A549 (cell line): Measurements from ENCODE around the gene TTC16. TPM values are rescaled to one million over a fixed set of nuclear protein-coding genes. Genes with fewer than 3 reads are reported as not detected.

ENCODE experiments used
- ATAC-seq, 2 experiments: fragments of 200-7000 bp in 1 of 2; fragments of >200 bp in 1 of 2; cut with Nextera tagmentation in 1 of 2; cut with Tn5 transposase in 1 of 2; 3 replicates each; pipeline versions ENCODE4 v1.8.0 to v1.9.1; 2018 to 2020; ENCODE audit warnings: mild to moderate bottlenecking in 1 of 2, moderate library complexity in 1 of 2
- CTCF ChIA-PET: fragments of 300-600 bp; sonication (Branson Sonifier 250); formaldehyde crosslinking; extraction: SDS; loops from one replicate; lab custom pipeline; 2021; ENCODE audit warnings: antibody characterized with exemption, inconsistent platforms; lab: Yijun Ruan, JAX
- POLR2A ChIA-PET: fragments of 350-600 bp; formaldehyde crosslinking; extraction: SDS; loops from one replicate; lab custom pipeline; 2021; ENCODE audit warnings: antibody characterized with exemption, inconsistent platforms; lab: Yijun Ruan, JAX
- DNase-seq, 2 experiments: peaks; one replicate each; pipeline versions ENCODE4 v3.0.0 to v3.0.0-alpha.2; 2011 to 2016; ENCODE audit warnings: low read depth in 1 of 2, low spot score in 1 of 2
- FAIRE-seq: peaks from 2 replicates; lab custom pipeline; 2011; peaks lifted over from hg19 to GRCh38; lab: Jason Lieb, UNC
- H3K27ac ChIP-seq, 2 experiments: fragments of >200 bp; sonication (Bioruptor Twin); formaldehyde crosslinking; 3 replicates each; pipeline ENCODE4 v1.5.1; 2016 to 2017
- H3K4me1 ChIP-seq: fragments of >200 bp; sonication (Bioruptor Twin); formaldehyde crosslinking; 3 replicates; pipeline ENCODE4 v1.6.1; 2016
- H3K4me2 ChIP-seq: fragments of >200 bp; sonication (Bioruptor Twin); formaldehyde crosslinking; 3 replicates; pipeline ENCODE4 v1.6.1; 2016
- H3K4me3 ChIP-seq: fragments of >200 bp; sonication (Bioruptor Twin); formaldehyde crosslinking; 3 replicates; pipeline ENCODE4 v1.5.1; 2016
- H3K9me3 ChIP-seq: fragments of >200 bp; sonication (Bioruptor Twin); formaldehyde crosslinking; 3 replicates; pipeline ENCODE4 v1.6.1; 2016
- CBX2 ChIP-seq: fragments of 200-600 bp; sonication (generic); IDR thresholded peaks from 2 replicates; pipeline ENCODE4 v1.6.1; 2016; ENCODE audit warnings: low read depth, mild to moderate bottlenecking, borderline replicate concordance
- CHD2 ChIP-seq: fragments of 150-350 bp; IDR thresholded peaks from 2 replicates; pipeline ENCODE4 v1.6.1; 2014; ENCODE audit warnings: low read length; ENCODE audit not compliant: partially characterized antibody
- CHD4 ChIP-seq: fragments of 200-600 bp; sonication (generic); IDR thresholded peaks from 2 replicates; pipeline ENCODE4 v1.6.1; 2016; ENCODE audit warnings: antibody characterized with exemption, mild to moderate bottlenecking, borderline replicate concordance
- EHF ChIP-seq: fragments of 250-450 bp; sonication (Bioruptor Pico); IDR thresholded peaks from 2 replicates; pipeline ENCODE4 v1.5.0; 2020; ENCODE audit warnings: mild to moderate bottlenecking
- EP300 ChIP-seq, 2 experiments: fragments of >200 bp; sonication (Bioruptor Twin); formaldehyde crosslinking; IDR thresholded peaks; 2 replicates in 1 of 2; 3 replicates in 1 of 2; pipeline ENCODE4 v1.6.1; 2016 to 2017
- GATA3 ChIP-seq: IDR thresholded peaks from 2 replicates; pipeline ENCODE4 v1.6.1; 2012; ENCODE audit warnings: borderline replicate concordance
- HDAC2 ChIP-seq: fragments of 200-600 bp; sonication (generic); IDR thresholded peaks from 2 replicates; pipeline ENCODE4 v1.6.1; 2016
- HEYL ChIP-seq: fragments of 250-450 bp; sonication (Bioruptor Pico); IDR thresholded peaks from 2 replicates; pipeline ENCODE4 v1.8.0; 2021; ENCODE audit warnings: mild to moderate bottlenecking, moderate library complexity
- HMGXB4 ChIP-seq: fragments of 250-450 bp; sonication (Bioruptor Pico); IDR thresholded peaks from 2 replicates; pipeline ENCODE4 v1.5.0; 2021; ENCODE audit warnings: mild to moderate bottlenecking, moderate library complexity, borderline replicate concordance
- HOXB13 ChIP-seq: fragments of 250-450 bp; sonication (Bioruptor Pico); IDR thresholded peaks from 2 replicates; pipeline ENCODE4 v1.5.0; 2020; ENCODE audit warnings: low read depth, mild to moderate bottlenecking, moderate library complexity
- JUNB ChIP-seq: fragments of >200 bp; sonication (Bioruptor Twin); formaldehyde crosslinking; IDR thresholded peaks from 2 replicates; pipeline ENCODE4 v1.6.1; 2016
- NFE2L2 ChIP-seq: fragments of 150-350 bp; conservative IDR thresholded peaks from 2 replicates; pipeline ENCODE4 v1.6.1; 2014; ENCODE audit warnings: low read length
- PHF8 ChIP-seq: fragments of 200-600 bp; sonication (generic); IDR thresholded peaks from 2 replicates; pipeline ENCODE4 v1.6.1; 2016; ENCODE audit warnings: low read depth, mild to moderate bottlenecking, antibody characterized with exemption, moderate library complexity, borderline replicate concordance
- POLR2AphosphoS2 ChIP-seq: conservative IDR thresholded peaks from 2 replicates; pipeline ENCODE4 v1.6.1; 2012; ENCODE audit warnings: low read length, improper control_type of control experiment, inconsistent platforms
- RAD21 ChIP-seq, 2 experiments: fragments of >200 bp in 1 of 2; sonication (Bioruptor Twin) in 1 of 2; formaldehyde crosslinking in 1 of 2; IDR thresholded peaks in 1 of 2; conservative IDR thresholded peaks in 1 of 2; 2 replicates in 1 of 2; 3 replicates in 1 of 2; pipeline ENCODE4 v1.6.1; 2012 to 2018; ENCODE audit warnings: inconsistent platforms in 1 of 2
- RFX5 ChIP-seq: fragments of 450-650 bp; IDR thresholded peaks from 2 replicates; pipeline ENCODE4 v1.7.1; 2014; ENCODE audit warnings: antibody characterized with exemption, mild to moderate bottlenecking, moderate library complexity
- SMC3 ChIP-seq: fragments of >200 bp; sonication (Bioruptor Twin); formaldehyde crosslinking; IDR thresholded peaks from 3 replicates; pipeline ENCODE4 v1.6.1; 2018; ENCODE audit warnings: inconsistent platforms
- ZC3H11A ChIP-seq: fragments of 450-650 bp; IDR thresholded peaks from 2 replicates; pipeline ENCODE4 v1.6.1; 2014; ENCODE audit warnings: antibody characterized with exemption, mild to moderate bottlenecking
- WGBS: methylation state at CpG from one replicate; pipeline ENCODE4 v1.1.6; 2017; ENCODE audit errors: missing lambda C conversion rate; 5-methylcytosine and 5-hydroxymethylcytosine counted together
- polyA plus RNA-seq, 4 experiments: library from polyadenylated mRNA; depleted of rRNA in 3 of 4; stranded (reverse); fragments of >200 nt; fragmentation: RNase III in 1 of 4; extraction: RNeasy Plus Mini Kit Qiagen cat#74134 plus additional on column Dnase treatment in 1 of 4; gene quantifications; 2 replicates in 3 of 4; 3 replicates in 1 of 4; pipeline ENCODE4 v1.2.3, GENCODE V29; 2011 to 2017
- TF ChIP-seq, protein P1 (sequence below): fragments of 450-650 bp; IDR thresholded peaks from 2 replicates; pipeline ENCODE4 v1.6.1; 2014; ENCODE audit warnings: antibody characterized with exemption
- TF ChIP-seq, protein P2 (sequence below): IDR thresholded peaks from 2 replicates; pipeline ENCODE4 v1.6.1; 2012; ENCODE audit warnings: low read depth, borderline replicate concordance
- TF ChIP-seq, protein P3 (sequence below): fragments of >200 bp; sonication (Bioruptor Twin); formaldehyde crosslinking; IDR thresholded peaks from 3 replicates; pipeline ENCODE4 v1.5.1; 2016
- TF ChIP-seq, protein P4 (sequence below): fragments of >200 bp; sonication (Bioruptor Twin); formaldehyde crosslinking; IDR thresholded peaks from 3 replicates; pipeline ENCODE4 v1.6.1; 2016

The TTC16 gene
- polyA plus RNA-seq, 2 of the 4 experiments (the other 2 are of a cell fraction), result not detected

DNA sequence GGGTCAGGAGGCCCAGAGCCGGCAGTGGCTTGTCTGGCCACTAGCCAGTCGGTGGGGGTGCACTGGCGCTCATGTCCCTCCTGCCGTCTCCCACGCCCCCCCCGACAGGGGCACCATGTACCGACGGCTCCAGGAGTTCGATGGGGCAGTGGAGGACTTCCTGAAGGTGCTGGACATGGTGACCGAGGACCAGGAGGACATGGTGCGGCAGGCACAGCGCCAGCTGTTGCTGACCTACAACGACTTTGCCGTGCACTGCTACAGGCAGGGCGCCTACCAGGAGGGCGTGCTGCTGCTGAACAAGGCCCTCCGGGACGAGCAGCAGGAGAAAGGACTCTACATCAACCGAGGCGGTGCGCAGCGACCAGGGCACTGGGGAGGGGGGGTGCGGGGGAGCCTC, 8.1 kb downstream of the TTC16 start:
- POLR2A ChIA-PET, result no interaction called here
- H3K4me1 ChIP-seq, result peaks cover 25% of the 10 kb centered on the region
- TF ChIP-seq HDAC2, result no peak
- TF ChIP-seq, protein P1, sequence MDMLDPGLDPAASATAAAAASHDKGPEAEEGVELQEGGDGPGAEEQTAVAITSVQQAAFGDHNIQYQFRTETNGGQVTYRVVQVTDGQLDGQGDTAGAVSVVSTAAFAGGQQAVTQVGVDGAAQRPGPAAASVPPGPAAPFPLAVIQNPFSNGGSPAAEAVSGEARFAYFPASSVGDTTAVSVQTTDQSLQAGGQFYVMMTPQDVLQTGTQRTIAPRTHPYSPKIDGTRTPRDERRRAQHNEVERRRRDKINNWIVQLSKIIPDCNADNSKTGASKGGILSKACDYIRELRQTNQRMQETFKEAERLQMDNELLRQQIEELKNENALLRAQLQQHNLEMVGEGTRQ, result no peak
- TF ChIP-seq, protein P2, sequence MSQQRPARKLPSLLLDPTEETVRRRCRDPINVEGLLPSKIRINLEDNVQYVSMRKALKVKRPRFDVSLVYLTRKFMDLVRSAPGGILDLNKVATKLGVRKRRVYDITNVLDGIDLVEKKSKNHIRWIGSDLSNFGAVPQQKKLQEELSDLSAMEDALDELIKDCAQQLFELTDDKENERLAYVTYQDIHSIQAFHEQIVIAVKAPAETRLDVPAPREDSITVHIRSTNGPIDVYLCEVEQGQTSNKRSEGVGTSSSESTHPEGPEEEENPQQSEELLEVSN, result no peak
- TF ChIP-seq RAD21 (conservative IDR thresholded peaks at IDR 0.05 in 1 of 2, IDR thresholded peaks at IDR 0.05 in 1 of 2), result no peak
- no peak for TF ChIP-seq RFX5
- no peak for TF ChIP-seq SMC3
- TF ChIP-seq, protein P3, sequence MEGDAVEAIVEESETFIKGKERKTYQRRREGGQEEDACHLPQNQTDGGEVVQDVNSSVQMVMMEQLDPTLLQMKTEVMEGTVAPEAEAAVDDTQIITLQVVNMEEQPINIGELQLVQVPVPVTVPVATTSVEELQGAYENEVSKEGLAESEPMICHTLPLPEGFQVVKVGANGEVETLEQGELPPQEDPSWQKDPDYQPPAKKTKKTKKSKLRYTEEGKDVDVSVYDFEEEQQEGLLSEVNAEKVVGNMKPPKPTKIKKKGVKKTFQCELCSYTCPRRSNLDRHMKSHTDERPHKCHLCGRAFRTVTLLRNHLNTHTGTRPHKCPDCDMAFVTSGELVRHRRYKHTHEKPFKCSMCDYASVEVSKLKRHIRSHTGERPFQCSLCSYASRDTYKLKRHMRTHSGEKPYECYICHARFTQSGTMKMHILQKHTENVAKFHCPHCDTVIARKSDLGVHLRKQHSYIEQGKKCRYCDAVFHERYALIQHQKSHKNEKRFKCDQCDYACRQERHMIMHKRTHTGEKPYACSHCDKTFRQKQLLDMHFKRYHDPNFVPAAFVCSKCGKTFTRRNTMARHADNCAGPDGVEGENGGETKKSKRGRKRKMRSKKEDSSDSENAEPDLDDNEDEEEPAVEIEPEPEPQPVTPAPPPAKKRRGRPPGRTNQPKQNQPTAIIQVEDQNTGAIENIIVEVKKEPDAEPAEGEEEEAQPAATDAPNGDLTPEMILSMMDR, result no peak
- TF ChIP-seq, protein P4, sequence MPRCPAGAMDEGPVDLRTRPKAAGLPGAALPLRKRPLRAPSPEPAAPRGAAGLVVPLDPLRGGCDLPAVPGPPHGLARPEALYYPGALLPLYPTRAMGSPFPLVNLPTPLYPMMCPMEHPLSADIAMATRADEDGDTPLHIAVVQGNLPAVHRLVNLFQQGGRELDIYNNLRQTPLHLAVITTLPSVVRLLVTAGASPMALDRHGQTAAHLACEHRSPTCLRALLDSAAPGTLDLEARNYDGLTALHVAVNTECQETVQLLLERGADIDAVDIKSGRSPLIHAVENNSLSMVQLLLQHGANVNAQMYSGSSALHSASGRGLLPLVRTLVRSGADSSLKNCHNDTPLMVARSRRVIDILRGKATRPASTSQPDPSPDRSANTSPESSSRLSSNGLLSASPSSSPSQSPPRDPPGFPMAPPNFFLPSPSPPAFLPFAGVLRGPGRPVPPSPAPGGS, result no peak
- TF ChIP-seq JUNB, result no peak
- TF ChIP-seq EHF (CRISPR knock-in tag), result no peak
- no peak for TF ChIP-seq HEYL
- TF ChIP-seq CBX2, result no peak
- no peak for TF ChIP-seq HMGXB4 (CRISPR knock-in tag)
- TF ChIP-seq CHD2, result no peak
- TF ChIP-seq PHF8, result no peak
- no peak for TF ChIP-seq GATA3
- CTCF ChIA-PET, result interaction anchor here (0.6 to 15.7 kb wide), 10 partner anchors 10 to 257 kb away, joined by 3 to 243 read pairs (median 4); partner anchors contain the start of genes CDK9 and TOR2A
- H3K4me2 ChIP-seq, result no peak overlapping the region
- WGBS, result 70% methylated on average over 13 of the region's 23 CpGs
- DNase-seq (no peak), ATAC-seq (no peak), FAIRE-seq (no peak)
- no peaks in the 10 kb centered on the region for H3K9me3 ChIP-seq
- H3K4me3 ChIP-seq, result no peak overlapping the region
- no peak overlapping the region for H3K27ac ChIP-seq

- FAIRE-seq (no peak), ATAC-seq (no peak), DNase-seq (no peak)
- no peak overlapping the region for H3K4me2 ChIP-seq
- 75% methylated on average over 8 of the region's 8 CpGs for WGBS
- TF ChIP-seq CHD4, result no peak
- no peak for TF ChIP-seq NFE2L2
- TF ChIP-seq HDAC2, result no peak
- TF ChIP-seq EP300 (IDR thresholded peaks at IDR 0.05), result no peak
- no peak for TF ChIP-seq ZC3H11A
- TF ChIP-seq POLR2AphosphoS2, result no peak
- TF ChIP-seq HOXB13 (CRISPR knock-in tag), result no peak
- no peak for TF ChIP-seq HMGXB4 (CRISPR knock-in tag)
- H3K9me3 ChIP-seq, result no peaks in the 10 kb centered on the region
- H3K4me1 ChIP-seq, result peaks cover 7% of the 10 kb centered on the region
- no peak overlapping the region for H3K27ac ChIP-seq
- H3K4me3 ChIP-seq, result no peak overlapping the region
- POLR2A ChIA-PET, result no interaction called here
- CTCF ChIA-PET, result interaction anchor here (1.0 to 15.7 kb wide), 4 partner anchors 7 to 143 kb away, joined by 3 to 243 read pairs (median 42); partner anchors contain the start of gene TOR2A
Observed at GRCh38 chr9:127726871-127727270, 11.0 kb downstream of the TTC16 start.
